HG03354 (cell line): Measurements from ENCODE around the gene IPO8.
"Not testable (repeated sequence)": the region's sequence is repeated elsewhere in the genome, so short reads cannot be mapped to it uniquely, and the experiment has no call there.

Source experiments
- ATAC-seq: cut with Tn5 transposase; IDR thresholded peaks from one replicate; pipeline ENCODE4 v1.9.1; 2021; ENCODE audit warnings: mild to moderate bottlenecking; ENCODE audit not compliant: unreplicated experiment, poor library complexity, severe bottlenecking

Gene IPO8

GRCh38 chr12:30614031-30614430, 81.6 kb downstream of the IPO8 start:
- ATAC-seq = no peak

GRCh38 chr12:30613119-30613830, 82.4 kb downstream of the IPO8 start:
- ATAC-seq = no peak

GRCh38 chr12:30610718-30611117, 85.0 kb downstream of the IPO8 start:
- no peak for ATAC-seq

DNA sequence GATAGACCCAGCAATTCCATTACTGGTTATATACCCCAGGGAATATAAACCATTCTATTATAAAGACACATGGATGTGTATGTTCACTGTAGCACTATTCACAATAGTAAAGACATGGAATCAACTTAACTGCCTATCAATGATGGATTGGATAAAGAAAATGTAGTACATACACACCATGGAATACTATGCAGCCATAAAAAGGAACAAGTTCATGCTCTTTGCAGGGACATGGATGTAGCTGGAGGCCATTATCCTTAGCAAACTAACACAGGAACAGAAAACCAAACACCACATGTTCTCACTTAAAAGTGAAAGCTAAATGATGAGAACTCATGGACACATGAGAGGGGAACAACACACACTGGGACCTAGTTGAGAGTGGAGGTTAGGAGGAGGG, 85.8 kb downstream of the IPO8 start:
- not testable (repeated sequence) for ATAC-seq

GRCh38 chr12:30604302-30604701, 91.4 kb downstream of the IPO8 start:
- ATAC-seq = not testable (repeated sequence)

- ATAC-seq = no peak
These were observed 92.5 kb downstream of the IPO8 start for GRCh38 chr12:30603129-30603528.

DNA sequence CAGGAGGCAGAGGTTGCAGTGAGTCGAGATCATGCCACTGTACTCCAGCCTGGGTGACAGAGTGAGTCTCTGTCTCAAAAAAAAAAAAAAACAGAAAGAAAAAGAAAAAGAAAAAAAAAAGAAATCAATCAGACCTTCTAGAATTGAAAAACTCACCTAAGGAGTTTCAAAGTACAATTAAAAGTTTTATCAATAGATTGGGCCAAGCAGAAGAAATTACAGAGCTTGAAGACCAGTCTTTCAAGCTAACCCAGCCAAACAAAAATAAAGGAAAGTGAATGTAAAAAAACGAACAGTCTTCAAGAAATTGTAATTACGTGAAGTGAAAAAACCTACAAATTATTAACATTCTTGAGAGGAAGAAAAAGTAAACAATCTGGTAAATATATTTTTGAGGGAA, 93.0 kb downstream of the IPO8 start:
- no peak for ATAC-seq

DNA sequence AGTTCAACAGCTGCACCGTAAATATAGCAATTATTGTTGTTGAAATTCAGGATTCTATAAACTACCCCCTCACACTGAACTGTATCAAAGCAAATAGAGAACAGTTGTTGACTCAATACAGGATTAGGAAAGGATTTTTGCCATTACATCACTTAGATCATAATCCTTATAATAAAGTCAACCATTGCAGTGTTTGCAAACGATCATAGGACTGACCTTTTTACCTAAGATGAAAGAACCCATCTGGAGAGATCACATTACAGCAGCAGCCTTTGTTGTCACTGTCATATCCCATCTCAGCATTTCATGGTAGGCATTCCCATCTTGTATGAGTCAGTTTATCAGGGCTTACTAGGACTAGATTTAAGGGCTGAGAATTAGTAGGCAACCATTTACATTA, 96.1 kb downstream of the IPO8 start:
- ATAC-seq = no peak

DNA sequence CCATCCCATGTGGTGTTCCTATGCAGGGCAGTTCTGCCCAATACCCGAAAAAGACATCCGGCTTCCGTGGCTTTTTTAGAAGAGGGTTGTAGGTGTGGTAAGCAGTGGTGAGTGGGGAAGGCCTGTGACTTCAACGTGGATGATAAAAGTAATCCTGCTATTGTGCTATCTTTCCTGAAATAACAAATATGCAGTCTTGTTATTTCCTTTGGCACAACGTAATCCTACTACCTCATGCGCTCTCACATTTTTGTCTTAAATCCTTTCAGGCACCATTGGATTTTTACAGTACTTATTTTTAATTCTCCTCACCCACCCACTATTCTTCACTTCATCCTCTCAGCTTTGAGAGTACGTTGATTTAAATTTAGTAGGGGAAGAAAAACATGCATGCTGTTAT, 96.8 kb downstream of the IPO8 start:
- no peak for ATAC-seq

DNA sequence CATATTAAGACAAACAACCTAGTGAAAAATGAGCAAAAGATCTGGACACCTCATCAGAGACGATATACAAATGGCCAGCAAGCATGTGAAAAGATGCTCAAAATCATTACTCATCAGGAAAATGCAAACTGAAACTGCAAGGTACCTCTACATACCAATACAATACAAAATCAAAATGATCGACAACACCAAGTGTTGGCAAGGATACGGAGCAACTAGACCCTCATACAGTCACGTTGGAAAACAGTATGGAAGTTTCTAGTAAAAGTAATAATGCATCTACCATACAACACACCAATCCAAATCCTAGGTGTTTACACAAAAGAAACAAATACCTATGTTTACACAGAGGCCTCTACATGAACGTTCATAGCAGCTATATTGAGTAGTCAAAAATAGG, 99.9 kb downstream of the IPO8 start:
- no peak for ATAC-seq

DNA sequence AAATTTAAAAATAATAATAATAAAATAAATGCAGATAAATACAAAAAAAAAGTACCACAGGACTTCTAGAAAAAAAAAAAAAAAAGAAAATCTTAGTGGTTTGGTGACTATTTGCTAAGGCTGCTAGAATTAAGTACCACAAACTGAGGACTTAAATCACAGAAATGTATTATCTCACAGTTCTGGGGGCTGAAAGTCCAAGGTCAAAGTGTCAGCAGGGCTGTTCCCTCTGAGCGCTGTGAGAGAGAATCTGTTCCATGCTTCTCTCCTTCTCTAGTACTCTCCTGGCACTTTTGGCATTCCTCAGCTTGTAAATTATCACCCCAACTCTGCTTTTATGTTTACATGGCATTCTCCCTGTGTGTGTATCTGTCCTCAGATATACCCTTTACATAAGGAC, 101.2 kb downstream of the IPO8 start:
- ATAC-seq = no peak

DNA sequence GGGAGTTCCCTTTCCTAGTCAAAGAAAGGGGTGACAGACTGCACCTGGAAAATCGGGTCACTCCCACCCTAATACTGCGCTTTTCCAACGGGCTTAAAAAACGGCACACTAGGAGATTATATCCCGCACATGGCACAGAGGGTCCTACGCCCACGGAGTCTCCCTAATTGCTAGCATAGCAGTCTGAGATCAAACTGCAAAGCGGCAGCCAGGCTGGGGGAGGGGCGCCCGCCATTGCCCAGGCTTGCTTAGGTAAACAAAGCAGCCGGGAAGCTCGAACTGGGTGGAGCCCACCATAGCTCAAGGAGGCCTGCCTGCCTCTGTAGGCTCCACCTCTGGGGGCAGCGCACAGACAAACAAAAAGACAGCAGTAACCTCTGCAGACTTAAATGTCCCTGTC, 107.1 kb downstream of the IPO8 start:
- not testable (repeated sequence) for ATAC-seq

- ATAC-seq = no peak
These were observed 107.9 kb downstream of the IPO8 start for GRCh38 chr12:30587782-30588181.

DNA sequence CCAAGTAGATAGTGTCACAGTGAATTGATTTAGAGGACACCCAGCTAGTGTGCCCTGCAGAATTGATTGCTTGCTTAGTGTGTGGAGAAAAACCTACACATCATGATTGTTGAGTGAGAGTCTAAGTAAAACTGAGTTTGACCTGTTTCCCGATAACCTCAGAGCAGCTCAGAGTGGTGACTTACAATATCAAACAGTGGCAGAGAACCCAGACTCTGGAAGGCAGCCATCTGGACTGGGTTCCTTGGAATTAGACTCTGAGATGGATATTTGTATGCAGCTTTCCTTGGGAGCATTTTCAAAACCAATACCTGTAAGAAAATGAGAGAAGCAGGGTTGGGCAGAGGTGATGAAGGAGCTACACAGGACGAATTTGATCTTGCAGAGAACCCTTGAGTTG, 109.8 kb downstream of the IPO8 start:
- ATAC-seq = no peak

- ATAC-seq = no peak
These were observed 112.7 kb downstream of the IPO8 start for GRCh38 chr12:30582943-30583342.

GRCh38 chr12:30580344-30580743, 115.3 kb downstream of the IPO8 start:
- ATAC-seq = no peak
